WTC11 (cell line): ENCODE data around the gene PPP2R5A. TPM values are rescaled to one million over a fixed set of nuclear protein-coding genes. Genes with fewer than 3 reads are reported as not detected.

Source experiments
- ATAC-seq: fragments of 200-7000 bp; cut with Tn5 transposase; 2 replicates; pipeline ENCODE4 v1.10.0; 2021; ENCODE audit warnings: mild to moderate bottlenecking, moderate library complexity
- CTCF ChIA-PET: fragments of 300-600 bp; sonication (Branson Sonifier 250); formaldehyde crosslinking; loops from one replicate; lab custom pipeline; 2021; ENCODE audit warnings: antibody characterized with exemption; lab: Charles Lee
- POLR2A ChIA-PET: fragments of 350-600 bp; sonication (Branson Sonifier 250); formaldehyde crosslinking; loops from one replicate; lab custom pipeline; 2021; ENCODE audit warnings: antibody characterized with exemption; lab: Charles Lee
- DNase-seq: peaks from one replicate; pipeline ENCODE4 v3.0.0; 2021; ENCODE audit warnings: low spot score
- H3K27ac Mint-ChIP-seq: 2 replicates; pipeline ENCODE4 v1.8.0; 2021; ENCODE audit warnings: mixed read lengths
- H3K27me3 Mint-ChIP-seq: 2 replicates; pipeline ENCODE4 v1.8.0; 2021; ENCODE audit warnings: low read depth, mild to moderate bottlenecking, moderate library complexity, mixed read lengths
- H3K36me3 Mint-ChIP-seq: 2 replicates; pipeline ENCODE4 v1.8.0; 2021; ENCODE audit warnings: mixed read lengths
- H3K4me1 Mint-ChIP-seq: 2 replicates; pipeline ENCODE4 v1.8.0; 2022; ENCODE audit warnings: mixed read lengths
- H3K4me3 Mint-ChIP-seq: 2 replicates; pipeline ENCODE4 v1.8.0; 2021; ENCODE audit warnings: mild to moderate bottlenecking, moderate library complexity, mixed read lengths
- H3K9me3 Mint-ChIP-seq: 2 replicates; pipeline ENCODE4 v1.8.0; 2021; ENCODE audit warnings: mixed read lengths
- AR ChIP-seq: fragments of 250-450 bp; sonication (Bioruptor Pico); IDR thresholded peaks from 2 replicates; pipeline ENCODE4 v1.9.0; 2021; ENCODE audit warnings: mild to moderate bottlenecking
- ATF1 ChIP-seq: sonication (generic); formaldehyde crosslinking; IDR thresholded peaks from 2 replicates; pipeline ENCODE4 v1.8.1; 2023; ENCODE audit warnings: mild to moderate bottlenecking, moderate library complexity, missing genetic modification reagents
- E2F5 ChIP-seq: sonication (generic); formaldehyde crosslinking; IDR thresholded peaks from 2 replicates; pipeline ENCODE4 v1.8.1; 2022; ENCODE audit warnings: mild to moderate bottlenecking, moderate library complexity, missing genetic modification reagents
- GABPB1 ChIP-seq: sonication (generic); formaldehyde crosslinking; IDR thresholded peaks from 2 replicates; pipeline ENCODE4 v1.8.1; 2023; ENCODE audit warnings: mild to moderate bottlenecking, missing genetic modification reagents
- HMGXB4 ChIP-seq: sonication (generic); formaldehyde crosslinking; IDR thresholded peaks from 2 replicates; pipeline ENCODE4 v1.8.1; 2023; ENCODE audit warnings: mild to moderate bottlenecking, moderate library complexity, missing genetic modification reagents
- NFE2L1 ChIP-seq: sonication (generic); formaldehyde crosslinking; IDR thresholded peaks from 2 replicates; pipeline ENCODE4 v1.8.1; 2023; ENCODE audit warnings: missing genetic modification reagents
- PREB ChIP-seq: sonication (generic); formaldehyde crosslinking; IDR thresholded peaks from 2 replicates; pipeline ENCODE4 v1.8.1; 2022; ENCODE audit warnings: mild to moderate bottlenecking, missing genetic modification reagents, moderate library complexity, borderline replicate concordance
- RELA ChIP-seq: sonication (generic); formaldehyde crosslinking; IDR thresholded peaks from 2 replicates; pipeline ENCODE4 v1.8.1; 2022; ENCODE audit warnings: missing genetic modification reagents, mild to moderate bottlenecking, borderline replicate concordance
- RORB ChIP-seq: fragments of 250-450 bp; sonication (Bioruptor Pico); IDR thresholded peaks from 2 replicates; pipeline ENCODE4 v1.9.0; 2021; ENCODE audit warnings: mild to moderate bottlenecking
- SMAD4 ChIP-seq: sonication (generic); formaldehyde crosslinking; IDR thresholded peaks from 2 replicates; pipeline ENCODE4 v1.8.0; 2022; ENCODE audit warnings: mild to moderate bottlenecking, missing genetic modification reagents
- TP53 ChIP-seq: sonication (generic); formaldehyde crosslinking; IDR thresholded peaks from 2 replicates; pipeline ENCODE4 v1.8.1; 2023; ENCODE audit warnings: mild to moderate bottlenecking, missing genetic modification reagents
- ZBTB43 ChIP-seq: sonication (generic); formaldehyde crosslinking; IDR thresholded peaks from 2 replicates; pipeline ENCODE4 v1.8.1; 2023; ENCODE audit warnings: mild to moderate bottlenecking, missing genetic modification reagents
- ZNF396 ChIP-seq: fragments of 250-450 bp; sonication (Bioruptor Pico); IDR thresholded peaks from 2 replicates; pipeline ENCODE4 v1.8.0; 2021; ENCODE audit warnings: mild to moderate bottlenecking, moderate library complexity, borderline replicate concordance
- ZNF423 ChIP-seq: fragments of 250-450 bp; sonication (Bioruptor Pico); IDR thresholded peaks from 2 replicates; pipeline ENCODE4 v2.1.2; 2022; ENCODE audit warnings: mild to moderate bottlenecking, moderate library complexity
- ZNF512 ChIP-seq: sonication (generic); formaldehyde crosslinking; IDR thresholded peaks from 2 replicates; pipeline ENCODE4 v1.8.1; 2022; ENCODE audit warnings: missing genetic modification reagents, borderline replicate concordance
- total RNA-seq: library from RNA; stranded (reverse); gene quantifications from 3 replicates; pipeline ENCODE4 v1.2.3, GENCODE V29; 2021

The PPP2R5A gene
- total RNA-seq, 1 experiment from 2014 or later: 35.9 TPM

GRCh38 chr1:212254853-212255363 lies 30.3 kb upstream of the PPP2R5A start:
- Mint-ChIP-seq H3K36me3 (no peaks in the 10 kb centered on the region), H3K4me1 (peaks cover 7% of the 10 kb centered on the region; the same call in 1 of the 2 replicates), H3K27me3 (no peaks in the 10 kb centered on the region), H3K4me3 (no peak overlapping the region), H3K9me3 (no peaks in the 10 kb centered on the region), H3K27ac (no peak overlapping the region)
- CTCF ChIA-PET: no interaction called here
- POLR2A ChIA-PET: no interaction called here
- DNase-seq (no peak), ATAC-seq (no peak)
- TF ChIP-seq ZNF423 (CRISPR knock-in tag) (no peak), RORB (CRISPR knock-in tag) (no peak), ZNF512 (CRISPR knock-in tag) (no peak), GABPB1 (CRISPR knock-in tag) (peak; percentile 98)

- 0 out of 2 replicates have a peak, but pooled peaks have one; percentile 45 for TF ChIP-seq GABPB1 (CRISPR knock-in tag)
- TF ChIP-seq PREB (CRISPR knock-in tag): no peak
- POLR2A ChIA-PET: no interaction called here
- H3K27ac Mint-ChIP-seq: no peak overlapping the region
Observed at GRCh38 chr1:212255705-212256307, 29.4 kb upstream of the PPP2R5A start.

GRCh38 chr1:212256369-212256768 lies 28.8 kb upstream of the PPP2R5A start:
- Mint-ChIP-seq H3K36me3 (no peaks in the 10 kb centered on the region), H3K9me3 (no peaks in the 10 kb centered on the region), H3K4me3 (no peak overlapping the region), H3K27me3 (no peaks in the 10 kb centered on the region), H3K4me1 (peaks cover 16% of the 10 kb centered on the region), H3K27ac (no peak overlapping the region)
- POLR2A ChIA-PET: no interaction called here
- ATAC-seq: no peak
- DNase-seq: no peak
- CTCF ChIA-PET: no interaction called here
- TF ChIP-seq TP53 (no peak), AR (CRISPR knock-in tag) (no peak), E2F5 (CRISPR knock-in tag) (no peak)

More at GRCh38 chr1:212255705-212256307, 29.4 kb upstream of the PPP2R5A start:
- no peak overlapping the region for H3K4me3 Mint-ChIP-seq
- no peaks in the 10 kb centered on the region for H3K9me3 Mint-ChIP-seq
- DNase-seq (no peak), ATAC-seq (no peak)
- no peaks in the 10 kb centered on the region for H3K36me3 Mint-ChIP-seq
- CTCF ChIA-PET: no interaction called here
- H3K27me3 Mint-ChIP-seq: no peaks in the 10 kb centered on the region
- H3K4me1 Mint-ChIP-seq: peaks cover 10% of the 10 kb centered on the region; the same call in 1 of the 2 replicates

- Mint-ChIP-seq H3K27ac (no peak overlapping the region), H3K4me3 (no peak overlapping the region), H3K36me3 (no peaks in the 10 kb centered on the region), H3K9me3 (no peaks in the 10 kb centered on the region), H3K27me3 (no peaks in the 10 kb centered on the region), H3K4me1 (peaks cover 24% of the 10 kb centered on the region)
- POLR2A ChIA-PET: no interaction called here
- ATAC-seq (no peak), DNase-seq (no peak)
- no peak for TF ChIP-seq ZBTB43
- TF ChIP-seq RELA: no peak
- TF ChIP-seq HMGXB4 (CRISPR knock-in tag): no peak
- no peak for TF ChIP-seq ZNF396
- TF ChIP-seq ATF1 (CRISPR knock-in tag): no peak
- TF ChIP-seq NFE2L1 (CRISPR knock-in tag): no peak
- TF ChIP-seq SMAD4 (CRISPR knock-in tag): no peak
- CTCF ChIA-PET: no interaction called here
Observed at GRCh38 chr1:212257157-212257556, 28.1 kb upstream of the PPP2R5A start.
